ENCODE results near the gene BICC1. TPM values are rescaled to one million over a fixed set of nuclear protein-coding genes. Genes with fewer than 3 reads are reported as not detected.

BICC1 gene
- total RNA-seq, 1 donor = 210 TPM

GRCh38 chr10:58555930-58556311, 43.2 kb downstream of the BICC1 start:
- no peak overlapping the region for H2AFZ ChIP-seq (ENCODE audit: low read length)
- peaks cover 87% of the 10 kb centered on the region for H3K79me2 ChIP-seq (ENCODE audit: insufficient read depth, low read length)
- TF ChIP-seq, protein P1, sequence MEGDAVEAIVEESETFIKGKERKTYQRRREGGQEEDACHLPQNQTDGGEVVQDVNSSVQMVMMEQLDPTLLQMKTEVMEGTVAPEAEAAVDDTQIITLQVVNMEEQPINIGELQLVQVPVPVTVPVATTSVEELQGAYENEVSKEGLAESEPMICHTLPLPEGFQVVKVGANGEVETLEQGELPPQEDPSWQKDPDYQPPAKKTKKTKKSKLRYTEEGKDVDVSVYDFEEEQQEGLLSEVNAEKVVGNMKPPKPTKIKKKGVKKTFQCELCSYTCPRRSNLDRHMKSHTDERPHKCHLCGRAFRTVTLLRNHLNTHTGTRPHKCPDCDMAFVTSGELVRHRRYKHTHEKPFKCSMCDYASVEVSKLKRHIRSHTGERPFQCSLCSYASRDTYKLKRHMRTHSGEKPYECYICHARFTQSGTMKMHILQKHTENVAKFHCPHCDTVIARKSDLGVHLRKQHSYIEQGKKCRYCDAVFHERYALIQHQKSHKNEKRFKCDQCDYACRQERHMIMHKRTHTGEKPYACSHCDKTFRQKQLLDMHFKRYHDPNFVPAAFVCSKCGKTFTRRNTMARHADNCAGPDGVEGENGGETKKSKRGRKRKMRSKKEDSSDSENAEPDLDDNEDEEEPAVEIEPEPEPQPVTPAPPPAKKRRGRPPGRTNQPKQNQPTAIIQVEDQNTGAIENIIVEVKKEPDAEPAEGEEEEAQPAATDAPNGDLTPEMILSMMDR (IDR thresholded peaks at IDR 0.05; ENCODE audit: extremely low read depth, low read depth, low read length) = no peak
- no peak overlapping the region for H3K27ac ChIP-seq (ENCODE audit: low read depth, low read length)
- peaks cover 5% of the 10 kb centered on the region for H3K4me1 ChIP-seq (ENCODE audit: insufficient read depth, low read length)
- no peak overlapping the region for H3K4me2 ChIP-seq (ENCODE audit: insufficient read depth, low read length)
- H3K9me3 ChIP-seq (ENCODE audit: low read depth, low read length) = no peaks in the 10 kb centered on the region
- no peaks in the 10 kb centered on the region for H3K27me3 ChIP-seq (ENCODE audit: insufficient read depth, low read length)
- H3K4me3 ChIP-seq (ENCODE audit: insufficient read depth, low read length) = no peak overlapping the region
- peaks cover 37% of the 10 kb centered on the region for H4K20me1 ChIP-seq (ENCODE audit: insufficient read depth, low read length)
- no peak for DNase-seq (ENCODE audit: insufficient read length, low spot score, missing footprints)
- H3K36me3 ChIP-seq (ENCODE audit: insufficient read depth, low read length) = peaks cover 3% of the 10 kb centered on the region

DNA sequence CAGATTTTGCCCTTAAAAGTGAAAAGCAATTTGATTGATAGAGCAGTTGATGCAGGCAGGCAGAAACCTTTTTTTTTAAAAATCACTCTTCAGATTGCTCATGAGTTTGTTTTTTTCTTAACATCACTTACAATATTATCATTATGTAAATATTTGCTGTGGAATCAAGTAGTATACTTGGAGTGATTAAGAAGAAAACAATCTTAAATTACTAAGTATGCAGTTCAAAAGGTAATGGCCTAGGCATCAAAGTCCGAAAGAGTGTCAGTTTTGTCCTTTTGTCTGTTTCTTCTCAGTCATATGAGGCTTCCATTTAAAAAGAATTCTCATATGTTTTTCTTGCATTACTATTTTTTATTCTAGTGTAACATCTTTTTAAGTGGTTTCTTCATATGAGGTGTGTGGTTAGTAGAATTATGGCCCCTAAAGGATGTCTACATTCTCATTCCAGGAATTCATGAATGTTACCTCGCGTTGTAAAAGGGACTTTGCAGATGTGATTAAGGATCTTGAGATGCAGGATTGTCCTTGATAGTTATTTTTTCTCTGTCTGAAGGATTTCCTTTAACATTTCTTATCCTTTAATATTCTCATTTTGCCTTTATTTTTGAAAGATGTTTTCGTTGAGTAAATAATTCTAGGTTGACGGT, 44.0 kb downstream of the BICC1 start:
- peaks cover 3% of the 10 kb centered on the region for H3K36me3 ChIP-seq (ENCODE audit: insufficient read depth, low read length)
- no peak overlapping the region for H2AFZ ChIP-seq (ENCODE audit: low read length)
- no peak overlapping the region for H3K27ac ChIP-seq (ENCODE audit: low read depth, low read length)
- TF ChIP-seq, protein P1 (IDR thresholded peaks at IDR 0.05; ENCODE audit: extremely low read depth, low read depth, low read length) = no peak
- H3K79me2 ChIP-seq (ENCODE audit: insufficient read depth, low read length) = peaks cover 85% of the 10 kb centered on the region
- no peak for DNase-seq (ENCODE audit: insufficient read length, low spot score, missing footprints)
- H3K4me3 ChIP-seq (ENCODE audit: insufficient read depth, low read length) = no peak overlapping the region
- no peaks in the 10 kb centered on the region for H3K27me3 ChIP-seq (ENCODE audit: insufficient read depth, low read length)
- no peak overlapping the region for H3K4me2 ChIP-seq (ENCODE audit: insufficient read depth, low read length)
- H3K4me1 ChIP-seq (ENCODE audit: insufficient read depth, low read length) = peaks cover 5% of the 10 kb centered on the region
- H4K20me1 ChIP-seq (ENCODE audit: insufficient read depth, low read length) = peaks cover 44% of the 10 kb centered on the region
- no peaks in the 10 kb centered on the region for H3K9me3 ChIP-seq (ENCODE audit: low read depth, low read length)

DNA sequence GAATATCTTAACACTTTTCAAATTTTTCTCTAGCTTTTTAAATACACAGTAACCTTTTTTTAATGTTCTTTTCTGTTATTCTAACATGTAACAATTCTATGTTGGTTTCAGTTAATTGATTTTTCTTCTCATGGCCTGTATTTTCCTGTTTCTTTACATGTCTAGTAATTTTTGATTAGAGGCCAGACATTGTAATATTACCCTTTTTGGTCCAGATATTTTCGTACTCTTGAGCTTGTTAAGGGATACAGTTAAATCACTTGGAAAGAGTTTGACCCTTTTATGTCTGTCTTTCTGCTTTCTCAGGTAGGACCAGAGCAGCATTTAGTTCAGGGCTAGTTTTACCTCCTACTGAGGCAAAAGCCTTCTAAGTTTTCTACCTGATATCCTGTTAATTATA, 45.0 kb downstream of the BICC1 start:
- no peak overlapping the region for H3K4me2 ChIP-seq (ENCODE audit: insufficient read depth, low read length)
- H3K27ac ChIP-seq (ENCODE audit: low read depth, low read length) = no peak overlapping the region
- no peak overlapping the region for H3K4me3 ChIP-seq (ENCODE audit: insufficient read depth, low read length)
- peaks cover 5% of the 10 kb centered on the region for H3K4me1 ChIP-seq (ENCODE audit: insufficient read depth, low read length)
- no peaks in the 10 kb centered on the region for H3K9me3 ChIP-seq (ENCODE audit: low read depth, low read length)
- TF ChIP-seq, protein P1 (IDR thresholded peaks at IDR 0.05; ENCODE audit: extremely low read depth, low read depth, low read length) = no peak
- peaks cover 48% of the 10 kb centered on the region for H4K20me1 ChIP-seq (ENCODE audit: insufficient read depth, low read length)
- no peaks in the 10 kb centered on the region for H3K27me3 ChIP-seq (ENCODE audit: insufficient read depth, low read length)
- DNase-seq (ENCODE audit: insufficient read length, low spot score, missing footprints) = no peak
- peaks cover 92% of the 10 kb centered on the region for H3K79me2 ChIP-seq (ENCODE audit: insufficient read depth, low read length)
- peaks cover 3% of the 10 kb centered on the region for H3K36me3 ChIP-seq (ENCODE audit: insufficient read depth, low read length)
- no peak overlapping the region for H2AFZ ChIP-seq (ENCODE audit: low read length)

- H3K4me2 ChIP-seq (ENCODE audit: insufficient read depth, low read length) = no peak overlapping the region
- peaks cover 3% of the 10 kb centered on the region for H3K36me3 ChIP-seq (ENCODE audit: insufficient read depth, low read length)
- H3K4me3 ChIP-seq (ENCODE audit: insufficient read depth, low read length) = no peak overlapping the region
- TF ChIP-seq, protein P1 (IDR thresholded peaks at IDR 0.05; ENCODE audit: extremely low read depth, low read depth, low read length) = no peak
- no peak overlapping the region for H3K27ac ChIP-seq (ENCODE audit: low read depth, low read length)
- peaks cover 97% of the 10 kb centered on the region for H3K79me2 ChIP-seq (ENCODE audit: insufficient read depth, low read length)
- no peak for DNase-seq (ENCODE audit: insufficient read length, low spot score, missing footprints)
- H3K27me3 ChIP-seq (ENCODE audit: insufficient read depth, low read length) = no peaks in the 10 kb centered on the region
- peaks cover 62% of the 10 kb centered on the region for H4K20me1 ChIP-seq (ENCODE audit: insufficient read depth, low read length)
- H3K4me1 ChIP-seq (ENCODE audit: insufficient read depth, low read length) = peaks cover 3% of the 10 kb centered on the region
- H3K9me3 ChIP-seq (ENCODE audit: low read depth, low read length) = no peaks in the 10 kb centered on the region
- no peak overlapping the region for H2AFZ ChIP-seq (ENCODE audit: low read length)
Measured at GRCh38 chr10:58560068-58560467, 47.4 kb downstream of the BICC1 start.

Data from osteoblast (primary cell).